Hepatocyte (in vitro differentiated cells): Measurements from ENCODE around the gene HAUS1. TPM values are rescaled to one million over a fixed set of nuclear protein-coding genes. Genes with fewer than 3 reads are reported as not detected.

Experiments
- DNase-seq: peaks from one replicate; pipeline ENCODE4 v3.0.0-alpha.2; 2016; ENCODE audit warnings: low spot score
- H2AFZ ChIP-seq: fragments of 200-600 bp; sonication (generic); 2 replicates; pipeline ENCODE4 v1.6.0; 2016; ENCODE audit warnings: antibody characterized with exemption, mild to moderate bottlenecking
- H3K27ac ChIP-seq: fragments of 200-600 bp; sonication (generic); 2 replicates; pipeline ENCODE4 v1.5.1; 2016; ENCODE audit warnings: mild to moderate bottlenecking
- H3K27me3 ChIP-seq: fragments of 200-600 bp; sonication (generic); 2 replicates; pipeline ENCODE4 v1.6.1; 2016
- H3K36me3 ChIP-seq: fragments of 200-600 bp; sonication (generic); replicated peaks from 2 replicates; pipeline ENCODE4 v1.5.1; 2016; ENCODE audit warnings: low read depth; ENCODE audit not compliant: insufficient read depth
- H3K4me1 ChIP-seq: fragments of 200-600 bp; sonication (generic); 2 replicates; pipeline ENCODE4 v1.5.1; 2016; ENCODE audit warnings: mild to moderate bottlenecking, moderate library complexity; ENCODE audit not compliant: insufficient read depth
- H3K4me2 ChIP-seq: fragments of 200-600 bp; sonication (generic); 2 replicates; pipeline ENCODE4 v1.6.0; 2016
- H3K4me3 ChIP-seq: fragments of 200-600 bp; sonication (generic); 2 replicates; pipeline ENCODE4 v1.5.1; 2016; ENCODE audit warnings: mild to moderate bottlenecking
- H3K79me2 ChIP-seq: fragments of 200-600 bp; sonication (generic); 2 replicates; pipeline ENCODE4 v1.6.0; 2017; ENCODE audit warnings: mild to moderate bottlenecking
- H3K9me2 ChIP-seq: fragments of 200-600 bp; sonication (generic); replicated peaks from 2 replicates; pipeline ENCODE4 v1.6.0; 2017; ENCODE audit warnings: mild to moderate bottlenecking; ENCODE audit not compliant: insufficient read depth
- H3K9me3 ChIP-seq: fragments of 200-600 bp; sonication (generic); 2 replicates; pipeline ENCODE4 v1.5.1; 2016; ENCODE audit warnings: low read depth, mild to moderate bottlenecking
- H4K20me1 ChIP-seq: fragments of 200-600 bp; sonication (generic); 2 replicates; pipeline ENCODE4 v1.6.0; 2016; ENCODE audit warnings: mild to moderate bottlenecking; ENCODE audit not compliant: insufficient read depth, poor library complexity, severe bottlenecking
- CTCF ChIP-seq: fragments of 200-600 bp; sonication (generic); IDR thresholded peaks from 2 replicates; pipeline ENCODE4 v1.5.1; 2016; ENCODE audit warnings: antibody characterized with exemption, mild to moderate bottlenecking; ENCODE audit not compliant: poor library complexity
- EZH2 ChIP-seq: fragments of 200-600 bp; sonication (generic); IDR thresholded peaks from 2 replicates; pipeline ENCODE4 v1.6.1; 2016; ENCODE audit warnings: antibody characterized with exemption, mild to moderate bottlenecking, borderline replicate concordance
- EZH2phosphoT487 ChIP-seq: fragments of 200-600 bp; sonication (generic); IDR thresholded peaks from one replicate; pipeline ENCODE4 v1.6.1; 2018; ENCODE audit warnings: antibody characterized with exemption, mild to moderate bottlenecking, low read depth, moderate library complexity; ENCODE audit not compliant: unreplicated experiment, severe bottlenecking
- WGBS: methylation state at CpG from one replicate; pipeline ENCODE4 v1.1.6; 2016; ENCODE audit warnings: low lambda C conversion rate; ENCODE audit errors: missing lambda C conversion rate; 5-methylcytosine and 5-hydroxymethylcytosine counted together
- polyA plus RNA-seq: library from polyadenylated mRNA; unstranded; fragments of >200 nt; fragmentation: Nextera tagmentation; extraction: Ambion mirVana; gene quantifications from 2 replicates; pipeline ENCODE4 v1.2.1, GENCODE V29; 2016
- total RNA-seq: library from RNA; depleted of rRNA; stranded (reverse); fragments of >200 nt; gene quantifications from 2 replicates; pipeline ENCODE4 v1.2.3, GENCODE V29; 2014

The HAUS1 gene
- total and polyA plus RNA-seq, 2 experiments from 2014 or later, result 36.5 to 51.8 TPM

DNA sequence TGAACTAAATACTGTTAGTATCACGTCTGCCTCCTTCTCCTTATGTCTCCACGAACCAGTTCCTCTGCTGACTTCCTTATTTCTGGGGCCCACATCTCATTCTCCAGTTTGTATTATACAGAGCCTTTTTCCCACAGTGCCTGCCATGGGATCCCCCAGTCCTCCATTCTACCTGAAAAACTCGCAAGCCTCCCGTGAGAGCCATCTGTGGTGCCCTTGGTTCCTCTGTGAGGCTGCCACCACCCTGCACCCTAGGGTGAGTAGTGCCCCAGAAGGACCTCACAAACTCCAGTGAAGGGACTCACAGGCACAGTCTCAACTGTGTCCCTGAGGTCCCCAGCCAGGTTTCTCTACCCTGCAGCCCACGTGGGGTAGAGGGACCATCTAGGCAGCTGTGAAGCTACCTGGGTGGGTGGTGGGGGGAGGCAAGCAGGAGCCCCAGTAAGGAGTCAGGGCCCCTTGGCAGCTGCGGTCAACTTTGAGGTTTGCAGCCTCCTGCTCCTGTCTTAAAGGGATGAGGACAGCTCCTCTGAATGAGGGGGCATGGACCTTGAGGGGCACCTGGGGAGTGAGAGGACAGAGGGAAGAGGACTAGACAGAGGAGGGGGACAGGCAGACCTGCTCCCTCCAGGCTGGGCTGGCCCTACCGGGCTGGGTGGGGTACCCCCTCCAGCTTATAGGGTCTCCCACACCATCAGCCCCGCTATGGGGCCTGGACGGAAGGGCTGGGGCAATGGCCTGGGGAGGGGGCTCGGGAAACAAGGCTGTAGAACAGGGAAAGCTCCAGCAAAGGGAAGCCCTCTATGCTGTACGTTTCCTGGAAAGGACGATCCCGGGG, 33.2 kb upstream of the HAUS1 start:
- H3K36me3 ChIP-seq, result no peaks in the 10 kb centered on the region
- no peaks in the 10 kb centered on the region for H4K20me1 ChIP-seq
- peak overlapping the region; percentile 94 for H2AFZ ChIP-seq
- peak overlapping the region; percentile 95 for H3K4me3 ChIP-seq
- peaks cover 43% of the 10 kb centered on the region for H3K79me2 ChIP-seq
- no peaks in the 10 kb centered on the region for H3K27me3 ChIP-seq
- H3K27ac ChIP-seq, result no peak overlapping the region
- TF ChIP-seq EZH2 (no peak), CTCF (no peak), EZH2phosphoT487 (no peak)
- no peaks in the 10 kb centered on the region for H3K9me3 ChIP-seq
- WGBS, result 37% methylated on average over 13 of the region's 13 CpGs
- H3K9me2 ChIP-seq, result no peaks in the 10 kb centered on the region
- peak overlapping the region; percentile 95 for H3K4me2 ChIP-seq
- DNase-seq, result no peak
- peaks cover 8% of the 10 kb centered on the region for H3K4me1 ChIP-seq

DNA sequence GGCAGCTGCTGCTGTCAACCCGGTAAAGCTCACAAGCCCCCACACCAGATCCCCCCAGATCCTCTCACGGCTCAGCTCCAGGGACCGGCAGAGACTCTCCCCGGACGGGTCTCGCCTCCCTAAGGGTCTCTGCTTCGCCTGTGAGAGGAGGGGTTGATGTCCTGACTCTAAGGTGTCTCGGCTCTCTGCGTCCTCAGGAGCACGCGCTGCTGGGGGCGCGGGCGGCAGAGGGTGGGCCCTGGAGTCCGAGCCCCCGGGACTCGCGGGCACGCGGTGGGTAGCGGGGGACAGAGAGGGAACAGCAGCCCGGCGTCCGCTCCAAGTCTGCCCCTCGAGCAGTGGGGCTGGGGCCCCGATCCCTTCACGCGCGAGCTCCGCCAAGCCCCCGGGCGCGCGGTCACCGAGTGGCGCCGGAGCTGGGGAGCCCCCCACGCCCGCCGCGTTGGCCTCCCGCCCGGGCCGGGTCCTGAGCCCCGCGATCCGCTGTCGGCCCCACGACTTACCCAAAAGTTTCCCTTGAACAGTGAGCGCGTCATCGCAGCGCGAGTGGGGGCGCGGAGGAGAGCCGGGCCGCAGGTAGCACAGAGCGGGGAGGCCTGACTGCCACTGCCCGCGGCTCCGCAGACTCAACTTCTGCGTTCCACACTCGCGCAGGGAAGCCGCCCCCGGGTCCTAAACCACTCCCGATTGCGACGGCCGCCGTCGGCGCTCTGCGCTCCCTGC, 32.4 kb upstream of the HAUS1 start, which contains the start of gene PSTPIP2:
PSTPIP2 (minus strand) TSS at position 608 of the 723 bp plus-strand sequence; CDS start at position 536, 72 bp downstream.
- H3K27ac ChIP-seq, result no peak within 1 kb of the TSS
- H3K36me3 ChIP-seq, result no peaks in the 10 kb centered on the region
- TF ChIP-seq EZH2phosphoT487 (no peak), CTCF (no peak), EZH2 (no peak)
- no peaks in the 10 kb centered on the region for H3K9me2 ChIP-seq
- H4K20me1 ChIP-seq, result no peaks in the 10 kb centered on the region
- H3K27me3 ChIP-seq, result no peaks in the 10 kb centered on the region
- H3K79me2 ChIP-seq, result peaks cover 39% of the 10 kb centered on the region
- peak within 1 kb of the TSS; percentile 95 for H3K4me3 ChIP-seq
- peak within 1 kb of the TSS; percentile 94 for H2AFZ ChIP-seq
- H3K9me3 ChIP-seq, result no peaks in the 10 kb centered on the region
- H3K4me1 ChIP-seq, result peaks cover 8% of the 10 kb centered on the region
- DNase-seq, result peak; percentile 82
- peak within 1 kb of the TSS; percentile 95 for H3K4me2 ChIP-seq
- 2% methylated on average over 64 of the region's 75 CpGs for WGBS

DNA sequence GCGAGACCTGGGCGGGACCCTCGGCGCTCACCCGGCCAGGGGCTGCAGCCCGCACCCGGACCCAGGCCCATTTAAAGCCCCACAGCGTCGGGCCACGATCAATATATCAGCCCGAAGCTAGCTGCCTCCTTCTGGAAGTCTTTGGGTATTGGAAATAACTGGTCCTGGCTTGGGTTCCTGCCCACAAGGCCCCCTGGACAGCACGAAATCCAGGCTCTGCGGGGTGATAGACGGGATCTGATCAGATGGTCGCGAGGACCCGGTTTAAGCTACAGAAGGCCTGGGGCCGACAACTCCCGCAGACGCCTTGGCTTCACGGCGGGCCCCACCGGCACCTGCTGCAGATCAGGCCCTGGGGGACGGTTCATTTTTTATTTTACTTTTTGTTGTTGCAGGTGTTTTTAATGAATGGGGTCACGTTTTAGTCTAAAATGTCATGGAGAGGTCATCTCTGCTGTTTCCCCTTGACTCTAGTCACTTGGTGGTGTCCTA, 31.8 kb upstream of the HAUS1 start:
- peaks cover 8% of the 10 kb centered on the region for H3K4me1 ChIP-seq
- peak overlapping the region; percentile 94 for H2AFZ ChIP-seq
- no peaks in the 10 kb centered on the region for H4K20me1 ChIP-seq
- TF ChIP-seq EZH2phosphoT487, result no peak
- TF ChIP-seq EZH2, result no peak
- TF ChIP-seq CTCF, result peak; percentile 10
- no peak for DNase-seq
- H3K79me2 ChIP-seq, result peaks cover 39% of the 10 kb centered on the region
- H3K4me3 ChIP-seq, result peak overlapping the region; percentile 95
- 20% methylated on average over 25 of the region's 25 CpGs for WGBS
- H3K36me3 ChIP-seq, result no peaks in the 10 kb centered on the region
- no peaks in the 10 kb centered on the region for H3K27me3 ChIP-seq
- H3K9me3 ChIP-seq, result no peaks in the 10 kb centered on the region
- H3K27ac ChIP-seq, result no peak overlapping the region
- H3K9me2 ChIP-seq, result no peaks in the 10 kb centered on the region
- peak overlapping the region; percentile 95 for H3K4me2 ChIP-seq
